HCT116 (cell line): Measurements from ENCODE around the gene DNM3. TPM values are rescaled to one million over a fixed set of nuclear protein-coding genes. Genes with fewer than 3 reads are reported as not detected.

Experiments
- ATAC-seq: fragments of 200-7000 bp; cut with Tn5 transposase; 2 replicates; pipeline ENCODE4 v1.9.1; 2020; ENCODE audit warnings: mild to moderate bottlenecking, moderate library complexity
- BruUV-seq: library from RNA; stranded (reverse); fragments of 400-500 nt; replicated peaks from 2 replicates; lab custom pipeline; 2021; lab: Mats Ljungman, UMichigan
- CTCF ChIA-PET: fragments of 300-600 bp; sonication (Branson Sonifier 250); formaldehyde crosslinking; loops from one replicate; lab custom pipeline; 2021; ENCODE audit warnings: antibody characterized with exemption; lab: Charles Lee
- POLR2A ChIA-PET: fragments of 300-600, 350-600 bp; sonication (Branson Sonifier 250); formaldehyde crosslinking; loops from one replicate; lab custom pipeline; 2021; ENCODE audit warnings: antibody characterized with exemption; lab: Charles Lee
- RAD21 ChIA-PET, 2 experiments: fragments of 300-600 bp; sonication (Branson Sonifier 250); formaldehyde crosslinking; loops; one replicate each; lab custom pipeline; 2023; ENCODE audit warnings: low total read pairs in 2 of 2; ENCODE audit not compliant: uncharacterized antibody in 2 of 2, unreplicated experiment in 2 of 2, low non-redundant PET in 1 of 2; lab: Charles Lee
- DNase-seq: peaks from one replicate; pipeline ENCODE4 v3.0.0-alpha.2; 2010; ENCODE audit warnings: low read depth, low spot score
- H2AFZ ChIP-seq: fragments of 200-600 bp; shearing (Covaris generic), sonication (generic); 2 replicates; pipeline ENCODE4 v1.6.1; 2017; ENCODE audit warnings: low read depth, mixed run types, mixed read lengths, antibody characterized with exemption, low read length; ENCODE audit not compliant: poor library complexity, severe bottlenecking
- H3K27ac ChIP-seq: 2 replicates; pipeline ENCODE4 v1.5.1; 2012; ENCODE audit warnings: low read depth, low read length
- H3K27me3 ChIP-seq: fragments of 200-600 bp; sonication (generic); 2 replicates; pipeline ENCODE4 v1.6.1; 2016; ENCODE audit warnings: mixed run types, low read length, mixed read lengths; ENCODE audit not compliant: insufficient read depth
- H3K36me3 ChIP-seq, 2 experiments: fragments of 200-500 bp in 1 of 2; fragments of 200-600 bp in 1 of 2; sonication (Bioruptor generic) in 1 of 2; sonication (generic) in 1 of 2; 2 replicates each; pipeline versions ENCODE4 v1.5.1 to v1.6.1; 2014 to 2016; ENCODE audit warnings: low read length in 2 of 2, inconsistent platforms in 1 of 2, mixed read lengths in 1 of 2, mixed run types in 1 of 2; ENCODE audit not compliant: insufficient read depth in 2 of 2, control insufficient read depth in 1 of 2
- H3K4me1 ChIP-seq, 2 experiments: fragments of 200-600 bp in 1 of 2; sonication (generic) in 1 of 2; 2 replicates each; pipeline versions ENCODE4 v1.5.1 to v1.6.1; 2012 to 2017; ENCODE audit warnings: low read length in 2 of 2, inconsistent platforms in 1 of 2, mild to moderate bottlenecking in 1 of 2, mixed read lengths in 1 of 2, mixed run types in 1 of 2, moderate library complexity in 1 of 2; ENCODE audit not compliant: insufficient read depth in 2 of 2, control insufficient read depth in 1 of 2
- H3K4me2 ChIP-seq: fragments of 200-600 bp; sonication (generic); 2 replicates; pipeline ENCODE4 v1.6.1; 2017; ENCODE audit warnings: mixed run types, low read length, mixed read lengths
- H3K4me3 ChIP-seq, 2 experiments: fragments of 200-600 bp in 1 of 2; sonication (generic) in 1 of 2; replicated peaks in 1 of 2; 2 replicates each; pipeline ENCODE4 v1.5.1; 2011 to 2016; ENCODE audit warnings: low read length in 2 of 2, control low read depth in 1 of 2, low read depth in 1 of 2, mild to moderate bottlenecking in 1 of 2, mixed read lengths in 1 of 2, mixed run types in 1 of 2
- H3K79me2 ChIP-seq: fragments of 200-600 bp; sonication (generic); 2 replicates; pipeline ENCODE4 v1.6.1; 2017; ENCODE audit warnings: mild to moderate bottlenecking, mixed run types, low read length, moderate library complexity, mixed read lengths; ENCODE audit not compliant: insufficient read depth
- H3K9ac ChIP-seq: fragments of 200-600 bp; sonication (generic); 2 replicates; pipeline ENCODE4 v1.6.1; 2016; ENCODE audit warnings: low read length, mixed read lengths
- H3K9me2 ChIP-seq: fragments of 200-600 bp; sonication (generic), shearing (Covaris generic); 2 replicates; pipeline ENCODE4 v1.6.1; 2017; ENCODE audit warnings: mixed run types, mild to moderate bottlenecking, moderate library complexity; ENCODE audit not compliant: insufficient read depth
- H3K9me3 ChIP-seq, 2 experiments: fragments of 200-500 bp in 1 of 2; fragments of 200-600 bp in 1 of 2; sonication (Bioruptor generic) in 1 of 2; sonication (generic) in 1 of 2; 2 replicates each; pipeline ENCODE4 v1.6.1; 2014 to 2017; ENCODE audit warnings: low read length in 2 of 2, mixed read lengths in 2 of 2, inconsistent platforms in 1 of 2, low read depth in 1 of 2, mild to moderate bottlenecking in 1 of 2, mixed run types in 1 of 2, moderate library complexity in 1 of 2; ENCODE audit not compliant: control insufficient read depth in 1 of 2, insufficient read depth in 1 of 2
- H4K20me1 ChIP-seq: fragments of 200-600 bp; sonication (generic), shearing (Covaris generic); 2 replicates; pipeline ENCODE4 v1.6.1; 2017; ENCODE audit warnings: mixed run types, mild to moderate bottlenecking, moderate library complexity; ENCODE audit not compliant: insufficient read depth
- CEBPB ChIP-seq: IDR thresholded peaks from 2 replicates; pipeline ENCODE4 v1.6.1; 2012; ENCODE audit warnings: low read depth
- EGR1 ChIP-seq: IDR thresholded peaks from 2 replicates; pipeline ENCODE4 v1.6.1; 2012; ENCODE audit warnings: low read depth
- ELF1 ChIP-seq: IDR thresholded peaks from 2 replicates; pipeline ENCODE4 v1.6.1; 2012; ENCODE audit warnings: low read depth, borderline replicate concordance
- EZH2phosphoT487 ChIP-seq: fragments of 200-600 bp; IDR thresholded peaks from 2 replicates; pipeline ENCODE4 v1.6.1; 2018; ENCODE audit warnings: antibody characterized with exemption, borderline replicate concordance
- POLR2A ChIP-seq: IDR thresholded peaks from 2 replicates; pipeline ENCODE4 v1.7.0; 2011; ENCODE audit warnings: borderline replicate concordance; ENCODE audit not compliant: insufficient read depth, insufficient read length; ENCODE audit errors: extremely low read depth
- POLR2AphosphoS5 ChIP-seq: IDR thresholded peaks from 2 replicates; pipeline ENCODE4 v1.6.1; 2011; ENCODE audit warnings: mild to moderate bottlenecking, low read depth, low read length, moderate library complexity
- SRF ChIP-seq: IDR thresholded peaks from 2 replicates; pipeline ENCODE4 v1.6.1; 2012; ENCODE audit warnings: low read depth
- ZFX ChIP-seq: fragments of 450-650 bp; IDR thresholded peaks from 2 replicates; pipeline ENCODE4 v1.6.1; 2017
- ZNF274 ChIP-seq: fragments of 200-500 bp; sonication (Bioruptor generic); IDR thresholded peaks from 2 replicates; pipeline ENCODE4 v1.6.1; 2014; ENCODE audit warnings: mild to moderate bottlenecking, low read depth, low read length, inconsistent platforms
- intact Hi-C: fragments of 100-400 bp; cut with micrococcal nuclease; formaldehyde crosslinking; loops from 2 replicates; pipeline ENCODE4 v1.10.0; 2022
- total RNA-seq: library from RNA; stranded (reverse); gene quantifications from one replicate; pipeline ENCODE4 v1.2.1, GENCODE V29; 2021; ENCODE audit not compliant: unreplicated experiment
- TF ChIP-seq, protein P1 (sequence below): IDR thresholded peaks from 2 replicates; pipeline ENCODE4 v1.6.1; 2012; ENCODE audit warnings: low read depth
- TF ChIP-seq, protein P2 (sequence below): IDR thresholded peaks from 2 replicates; pipeline ENCODE4 v1.6.1; 2012
- TF ChIP-seq, protein P3 (sequence below): IDR thresholded peaks from 2 replicates; pipeline ENCODE4 v1.6.1; 2011; ENCODE audit warnings: mild to moderate bottlenecking, low read length, moderate library complexity; ENCODE audit not compliant: insufficient replicate concordance; ENCODE audit errors: extremely low read depth

Gene DNM3
- total RNA-seq, 1 experiment from 2014 or later = 3.1 TPM

DNA sequence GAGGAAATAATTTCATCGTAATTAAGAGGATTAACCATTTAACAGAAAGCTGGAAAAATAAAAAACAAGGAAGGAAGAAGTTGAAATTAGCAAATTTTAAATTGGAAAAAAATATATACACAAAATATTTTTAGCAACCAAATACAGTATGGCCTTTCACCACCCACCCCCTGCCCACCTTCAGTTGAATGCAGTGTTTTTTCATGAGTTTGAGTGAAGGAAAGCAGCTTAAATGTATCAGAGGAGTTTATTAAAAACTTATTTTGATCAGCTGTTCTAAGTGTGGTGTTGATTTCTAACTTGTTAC is 249.2 kb downstream of the DNM3 start (continued):
- TF ChIP-seq, protein P1, sequence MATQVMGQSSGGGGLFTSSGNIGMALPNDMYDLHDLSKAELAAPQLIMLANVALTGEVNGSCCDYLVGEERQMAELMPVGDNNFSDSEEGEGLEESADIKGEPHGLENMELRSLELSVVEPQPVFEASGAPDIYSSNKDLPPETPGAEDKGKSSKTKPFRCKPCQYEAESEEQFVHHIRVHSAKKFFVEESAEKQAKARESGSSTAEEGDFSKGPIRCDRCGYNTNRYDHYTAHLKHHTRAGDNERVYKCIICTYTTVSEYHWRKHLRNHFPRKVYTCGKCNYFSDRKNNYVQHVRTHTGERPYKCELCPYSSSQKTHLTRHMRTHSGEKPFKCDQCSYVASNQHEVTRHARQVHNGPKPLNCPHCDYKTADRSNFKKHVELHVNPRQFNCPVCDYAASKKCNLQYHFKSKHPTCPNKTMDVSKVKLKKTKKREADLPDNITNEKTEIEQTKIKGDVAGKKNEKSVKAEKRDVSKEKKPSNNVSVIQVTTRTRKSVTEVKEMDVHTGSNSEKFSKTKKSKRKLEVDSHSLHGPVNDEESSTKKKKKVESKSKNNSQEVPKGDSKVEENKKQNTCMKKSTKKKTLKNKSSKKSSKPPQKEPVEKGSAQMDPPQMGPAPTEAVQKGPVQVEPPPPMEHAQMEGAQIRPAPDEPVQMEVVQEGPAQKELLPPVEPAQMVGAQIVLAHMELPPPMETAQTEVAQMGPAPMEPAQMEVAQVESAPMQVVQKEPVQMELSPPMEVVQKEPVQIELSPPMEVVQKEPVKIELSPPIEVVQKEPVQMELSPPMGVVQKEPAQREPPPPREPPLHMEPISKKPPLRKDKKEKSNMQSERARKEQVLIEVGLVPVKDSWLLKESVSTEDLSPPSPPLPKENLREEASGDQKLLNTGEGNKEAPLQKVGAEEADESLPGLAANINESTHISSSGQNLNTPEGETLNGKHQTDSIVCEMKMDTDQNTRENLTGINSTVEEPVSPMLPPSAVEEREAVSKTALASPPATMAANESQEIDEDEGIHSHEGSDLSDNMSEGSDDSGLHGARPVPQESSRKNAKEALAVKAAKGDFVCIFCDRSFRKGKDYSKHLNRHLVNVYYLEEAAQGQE = no peak
- TF ChIP-seq CEBPB (no peak), SRF (no peak), ZFX (no peak)
- TF ChIP-seq, protein P2, sequence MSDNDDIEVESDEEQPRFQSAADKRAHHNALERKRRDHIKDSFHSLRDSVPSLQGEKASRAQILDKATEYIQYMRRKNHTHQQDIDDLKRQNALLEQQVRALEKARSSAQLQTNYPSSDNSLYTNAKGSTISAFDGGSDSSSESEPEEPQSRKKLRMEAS = no peak

DNA sequence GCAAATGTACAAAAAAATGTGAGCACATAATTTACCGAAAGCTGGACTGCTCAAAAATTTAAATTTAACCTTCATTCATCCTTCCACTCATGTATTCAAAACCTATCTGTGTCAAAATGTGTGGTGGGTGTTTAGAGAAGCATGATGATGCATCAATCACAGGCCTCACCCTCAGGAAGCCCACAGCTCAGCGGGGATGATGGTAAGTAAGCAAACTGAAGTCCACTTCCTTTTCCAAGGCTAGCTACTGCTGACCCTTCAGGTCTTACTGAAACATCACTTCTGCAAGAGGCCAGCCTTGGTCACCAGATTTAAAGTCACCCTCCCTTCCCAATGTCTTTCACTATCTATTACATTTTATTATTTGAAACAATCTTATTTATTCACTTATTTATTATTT is 254.5 kb downstream of the DNM3 start:
- ATAC-seq = no peak

More for the DNA sequence above, 254.5 kb downstream of the DNM3 start:
- ChIA-PET CTCF (no interaction called here), RAD21 (no interaction called here), POLR2A (no interaction called here)
- no peak overlapping the region for H3K9ac ChIP-seq
- no peak overlapping the region for H3K27ac ChIP-seq
- H3K4me1 ChIP-seq = no peaks in the 10 kb centered on the region
- no peaks in the 10 kb centered on the region for H3K27me3 ChIP-seq
- H3K9me3 ChIP-seq = no peaks in the 10 kb centered on the region
- H3K4me3 ChIP-seq = no peak overlapping the region
- H2AFZ ChIP-seq = no peak overlapping the region
- no TSS peak for BruUV-seq
- no peak for DNase-seq
- no peaks in the 10 kb centered on the region for H3K36me3 ChIP-seq
- H4K20me1 ChIP-seq = no peaks in the 10 kb centered on the region
- intact Hi-C loops = no loop called here
- H3K9me2 ChIP-seq = no peaks in the 10 kb centered on the region
- no peak overlapping the region for H3K4me2 ChIP-seq
- H3K79me2 ChIP-seq = no peaks in the 10 kb centered on the region
- TF ChIP-seq EGR1 (no peak), ZNF274 (no peak), ELF1 (no peak), SRF (no peak), EZH2phosphoT487 (no peak), POLR2A (no peak), ZFX (no peak), POLR2AphosphoS5 (no peak)
- TF ChIP-seq, protein P3, sequence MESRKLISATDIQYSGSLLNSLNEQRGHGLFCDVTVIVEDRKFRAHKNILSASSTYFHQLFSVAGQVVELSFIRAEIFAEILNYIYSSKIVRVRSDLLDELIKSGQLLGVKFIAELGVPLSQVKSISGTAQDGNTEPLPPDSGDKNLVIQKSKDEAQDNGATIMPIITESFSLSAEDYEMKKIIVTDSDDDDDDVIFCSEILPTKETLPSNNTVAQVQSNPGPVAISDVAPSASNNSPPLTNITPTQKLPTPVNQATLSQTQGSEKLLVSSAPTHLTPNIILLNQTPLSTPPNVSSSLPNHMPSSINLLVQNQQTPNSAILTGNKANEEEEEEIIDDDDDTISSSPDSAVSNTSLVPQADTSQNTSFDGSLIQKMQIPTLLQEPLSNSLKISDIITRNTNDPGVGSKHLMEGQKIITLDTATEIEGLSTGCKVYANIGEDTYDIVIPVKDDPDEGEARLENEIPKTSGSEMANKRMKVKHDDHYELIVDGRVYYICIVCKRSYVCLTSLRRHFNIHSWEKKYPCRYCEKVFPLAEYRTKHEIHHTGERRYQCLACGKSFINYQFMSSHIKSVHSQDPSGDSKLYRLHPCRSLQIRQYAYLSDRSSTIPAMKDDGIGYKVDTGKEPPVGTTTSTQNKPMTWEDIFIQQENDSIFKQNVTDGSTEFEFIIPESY = no peak
